RCC 7860 (cell line): ENCODE data around the gene FAM162A.

ENCODE experiments used
- DNase-seq: peaks from one replicate; pipeline ENCODE4 v3.0.0-alpha.2; 2015; ENCODE audit warnings: low spot score
- FAIRE-seq: peaks from 2 replicates; lab custom pipeline; 2012; peaks lifted over from hg19 to GRCh38; lab: Jason Lieb, UNC

Gene FAM162A

DNA sequence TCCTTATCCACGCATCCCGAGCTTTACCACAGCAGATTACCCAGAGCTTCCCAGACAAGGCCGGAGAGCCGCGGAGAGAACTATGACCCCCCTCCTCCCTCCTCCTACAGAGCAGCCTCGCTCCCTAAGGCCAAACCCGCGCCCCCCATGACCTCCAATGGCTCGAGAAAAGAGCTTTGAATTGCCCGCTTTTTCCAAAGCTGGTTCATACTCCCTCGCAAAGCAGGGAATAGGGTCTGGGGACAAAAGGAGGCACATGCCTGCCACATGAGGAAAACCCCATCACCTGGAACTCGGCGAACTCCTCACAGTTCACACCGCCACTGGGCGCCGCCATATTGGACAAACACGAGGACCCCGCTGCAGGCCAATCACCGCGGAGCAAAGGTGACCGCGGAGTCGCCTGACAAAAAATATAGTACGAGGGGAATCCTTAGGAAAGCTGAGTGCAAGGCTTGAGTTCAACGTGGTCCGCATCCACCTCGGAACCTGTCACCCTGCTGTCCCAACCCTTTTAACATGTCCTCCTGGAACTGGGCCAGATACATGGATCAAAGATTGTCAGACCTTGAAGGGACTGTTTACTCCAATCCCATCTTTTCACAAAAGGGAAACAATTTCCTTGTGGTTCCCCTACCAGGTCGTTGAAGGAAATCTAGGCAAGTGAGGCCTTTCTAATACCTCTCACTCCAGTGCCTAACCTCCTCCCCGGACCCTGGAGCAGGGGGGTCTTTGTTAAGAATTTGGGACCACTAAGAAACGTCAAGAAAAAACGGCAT is 905 bp upstream of the FAM162A start, which contains the start of gene MIX23:
TSS of gene MIX23 (minus strand) at position 344 of the 779 bp plus-strand sequence. CDS start at position 337, 7 bp downstream.
- peak; percentile 80 for DNase-seq
- FAIRE-seq, result peak; percentile 68

DNA sequence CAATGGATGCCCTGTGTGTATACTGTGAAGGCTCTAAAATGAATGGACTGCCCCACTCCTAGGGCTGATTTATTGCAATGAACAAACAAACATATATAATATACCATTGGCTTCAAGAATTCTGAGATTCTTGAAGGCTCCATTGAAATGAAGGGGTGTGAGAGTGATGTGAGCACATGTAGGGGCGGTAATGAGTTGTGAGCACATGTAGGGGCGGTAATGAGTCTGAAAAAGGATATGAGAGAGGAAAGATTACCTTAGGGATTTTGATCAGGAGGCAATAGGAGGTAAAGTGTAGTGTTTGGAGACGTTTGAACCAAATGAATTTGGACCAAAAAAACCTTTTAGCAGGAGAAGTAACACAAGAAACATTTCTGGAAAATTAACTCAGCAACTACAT is 3.7 kb downstream of the FAM162A start:
- no peak for DNase-seq
- no peak for FAIRE-seq

DNA sequence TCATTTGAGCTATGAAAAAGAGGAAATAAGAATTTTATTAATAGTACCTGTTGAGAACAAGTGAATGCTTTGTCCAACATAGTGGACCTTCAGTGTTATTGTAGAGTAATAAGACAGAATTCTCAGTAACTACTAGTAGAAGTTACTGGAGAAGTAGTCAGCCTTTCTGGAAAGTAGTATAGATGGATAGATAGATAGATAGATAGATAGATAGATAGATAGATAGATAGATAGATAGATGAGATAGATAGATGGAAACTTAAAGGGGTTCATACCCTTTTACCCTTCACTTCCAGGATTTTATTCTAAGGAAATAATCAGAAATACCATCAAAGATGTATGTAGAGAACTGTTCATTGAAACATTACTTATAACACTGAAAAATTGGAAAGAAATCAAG is 5.2 kb downstream of the FAM162A start:
- no peak for FAIRE-seq
- DNase-seq, result no peak

DNA sequence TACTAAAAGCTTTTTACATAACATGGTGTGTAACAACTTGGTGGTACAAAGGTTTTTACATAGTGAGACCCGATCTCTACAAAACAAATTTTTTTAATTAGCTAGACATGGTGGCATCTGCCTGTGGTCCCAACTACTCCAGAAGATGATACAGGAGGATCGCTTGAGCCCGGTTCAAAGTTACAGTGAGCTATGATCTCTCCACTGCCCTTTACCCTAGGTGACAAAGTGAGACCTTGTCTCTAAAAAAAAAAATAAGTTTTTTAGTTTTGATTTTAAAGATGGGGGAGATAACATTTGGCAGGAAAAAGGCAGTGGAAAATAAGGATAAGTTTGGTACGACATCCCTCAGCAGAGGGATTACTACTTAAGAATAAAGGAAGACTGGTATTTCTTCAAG is 5.9 kb downstream of the FAM162A start:
- no peak for DNase-seq
- no peak for FAIRE-seq

DNA sequence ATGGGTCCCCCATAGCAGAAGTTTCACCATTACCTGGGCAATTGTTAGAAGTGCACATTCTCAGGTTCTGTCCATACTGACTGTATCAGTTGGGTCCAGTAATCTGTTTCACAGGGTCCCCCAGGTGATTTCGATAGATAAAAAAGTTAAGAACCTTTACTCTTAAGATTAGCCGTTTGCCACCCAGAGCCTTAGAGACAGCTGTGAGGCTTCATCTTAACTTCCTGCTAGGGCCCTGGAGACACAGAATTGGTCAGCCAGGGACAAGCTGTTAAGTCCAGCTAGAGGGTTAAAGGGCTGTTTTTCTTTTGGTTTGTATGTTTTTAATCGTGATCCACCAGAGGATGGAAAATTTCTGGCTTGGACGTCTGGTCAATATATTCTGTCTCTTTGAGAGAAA is 6.7 kb downstream of the FAM162A start:
- no peak for DNase-seq
- no peak for FAIRE-seq

DNA sequence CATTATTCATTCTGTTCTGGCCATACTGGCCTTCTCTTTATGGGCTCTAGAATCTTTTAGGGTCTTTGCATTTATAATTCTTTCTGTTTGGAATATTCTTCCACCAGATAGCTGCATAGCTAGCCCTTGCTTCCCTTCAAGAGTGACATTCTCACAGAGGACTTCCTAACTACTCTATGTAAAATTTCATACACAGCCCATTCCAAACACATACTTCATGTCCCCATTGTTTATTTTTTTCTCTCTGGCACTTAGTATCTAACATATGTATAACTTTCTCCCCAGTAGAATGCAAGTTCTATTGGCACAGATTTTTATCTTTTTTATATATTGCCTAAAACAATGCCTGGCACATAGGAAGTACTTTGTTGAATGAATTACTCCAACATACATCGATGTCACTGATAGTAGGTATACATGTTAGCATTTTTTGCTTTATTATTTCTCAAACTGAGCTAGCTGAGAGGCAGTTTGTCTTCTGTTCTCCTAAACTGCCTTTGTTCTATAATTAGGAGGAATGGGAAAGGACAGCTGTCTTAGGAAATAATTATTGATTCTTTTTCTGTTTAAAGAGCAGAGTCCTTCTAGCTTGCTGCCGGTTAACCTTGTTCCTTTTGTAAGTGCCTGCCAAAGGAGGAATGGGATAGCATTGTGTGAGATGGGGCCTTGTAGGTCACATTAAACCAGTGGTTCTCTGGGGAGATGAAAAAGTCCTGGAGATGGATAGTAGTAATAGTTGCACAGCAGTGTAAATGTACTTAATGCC is 7.9 kb downstream of the FAM162A start:
- FAIRE-seq, result no peak
- DNase-seq, result no peak

DNA sequence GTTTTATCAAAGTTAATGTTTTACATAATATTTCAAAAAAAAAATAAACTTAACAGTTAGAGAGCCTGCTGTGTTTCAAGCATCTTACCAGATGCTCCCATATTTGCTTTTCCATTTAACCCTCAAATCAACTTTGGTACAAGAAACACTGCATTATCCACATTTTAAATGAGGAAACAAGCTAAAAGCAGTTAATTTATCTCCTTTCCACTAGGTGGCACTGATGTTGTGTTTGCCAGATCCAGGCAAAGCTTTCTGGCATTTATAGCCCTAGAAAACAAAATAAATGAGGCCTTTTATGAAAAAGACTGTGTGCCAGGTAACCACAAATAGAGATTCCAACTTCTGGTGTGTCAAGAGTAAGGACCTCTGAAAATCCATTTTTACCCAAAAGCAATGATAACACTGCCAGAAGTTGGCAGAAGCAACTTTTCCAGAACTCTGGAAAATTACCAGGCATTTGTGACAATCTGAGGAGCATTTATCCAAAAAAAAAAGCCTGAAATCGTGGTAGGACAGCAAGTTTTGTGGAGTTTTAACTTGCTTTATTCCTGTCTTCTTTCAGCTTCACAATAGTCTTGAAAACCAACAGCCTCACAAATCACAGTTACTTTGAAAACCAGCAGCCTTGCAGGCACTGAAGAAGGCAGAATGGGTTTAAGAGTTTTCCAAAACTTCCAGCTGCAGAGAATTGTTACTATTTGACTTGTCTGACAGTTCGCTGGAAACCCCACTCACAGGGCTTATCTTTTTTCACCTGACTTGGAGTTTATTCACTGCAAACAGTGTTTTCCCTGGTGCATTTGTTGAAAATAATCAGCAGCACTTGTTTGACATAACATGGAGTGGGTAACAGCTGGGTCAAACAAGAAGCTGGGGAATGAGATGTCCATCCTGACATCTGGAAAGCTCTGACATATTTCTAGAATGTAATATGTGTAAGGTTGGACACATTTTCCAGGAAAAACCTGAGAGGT is 9.2 kb downstream of the FAM162A start:
- peak; percentile 77 for FAIRE-seq
- DNase-seq, result peak; percentile 38

DNA sequence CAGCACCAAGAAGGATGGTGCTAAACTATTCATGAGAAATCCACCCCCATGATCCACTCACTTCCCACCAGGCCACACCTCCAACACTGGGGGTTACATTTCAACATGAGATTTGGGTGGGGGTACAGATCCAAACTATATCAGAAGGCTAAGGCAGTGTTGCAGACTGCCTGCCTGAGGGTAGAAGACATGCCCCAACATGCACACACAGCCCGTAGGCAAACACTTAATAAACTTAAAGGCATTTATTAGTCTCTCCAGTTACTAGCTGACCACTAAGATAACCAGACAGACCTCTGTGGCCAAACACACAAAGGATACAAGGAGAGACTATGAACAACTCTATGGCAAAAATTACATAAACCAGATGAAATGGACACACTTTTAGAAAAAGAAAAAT is 10.2 kb downstream of the FAM162A start:
- FAIRE-seq (no peak), DNase-seq (no peak)

DNA sequence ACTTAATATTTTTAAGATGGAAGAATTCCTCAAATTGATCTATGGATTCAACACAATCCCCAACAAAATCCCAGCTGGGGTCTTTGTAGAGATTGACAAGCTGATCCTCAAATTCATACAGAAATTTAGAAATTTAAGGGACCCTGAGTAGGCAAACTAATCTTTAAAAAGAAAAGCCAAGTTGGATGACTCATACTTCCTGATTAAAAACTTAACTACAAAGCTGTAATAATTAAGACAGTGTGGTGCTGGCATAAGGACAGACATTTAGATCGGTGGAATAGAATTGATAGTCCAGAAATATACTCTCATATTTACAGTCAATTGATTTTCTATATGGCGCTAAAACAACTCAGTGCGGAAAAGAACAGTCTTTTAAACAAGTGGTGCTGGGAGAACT is 11.6 kb downstream of the FAM162A start:
- FAIRE-seq, result no peak
- DNase-seq, result no peak

DNA sequence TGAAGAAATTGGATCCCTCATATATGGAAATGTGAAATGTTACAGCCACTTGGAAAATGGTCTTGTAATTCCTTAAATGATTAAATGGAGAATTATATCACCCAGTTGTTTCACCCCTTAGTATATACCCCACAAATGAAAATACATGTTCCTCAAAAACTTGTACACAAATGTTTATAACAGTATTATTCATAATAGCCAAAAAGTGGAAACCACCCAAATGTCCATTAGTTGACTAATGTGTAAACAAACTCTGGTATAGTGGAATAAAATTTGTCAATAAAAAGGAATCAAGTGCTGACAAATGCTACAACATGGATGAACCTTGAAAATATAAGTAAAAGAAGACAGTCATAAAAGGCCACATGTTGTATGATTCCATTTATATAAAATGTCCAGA is 12.5 kb downstream of the FAM162A start:
- DNase-seq, result no peak
- FAIRE-seq, result no peak

DNA sequence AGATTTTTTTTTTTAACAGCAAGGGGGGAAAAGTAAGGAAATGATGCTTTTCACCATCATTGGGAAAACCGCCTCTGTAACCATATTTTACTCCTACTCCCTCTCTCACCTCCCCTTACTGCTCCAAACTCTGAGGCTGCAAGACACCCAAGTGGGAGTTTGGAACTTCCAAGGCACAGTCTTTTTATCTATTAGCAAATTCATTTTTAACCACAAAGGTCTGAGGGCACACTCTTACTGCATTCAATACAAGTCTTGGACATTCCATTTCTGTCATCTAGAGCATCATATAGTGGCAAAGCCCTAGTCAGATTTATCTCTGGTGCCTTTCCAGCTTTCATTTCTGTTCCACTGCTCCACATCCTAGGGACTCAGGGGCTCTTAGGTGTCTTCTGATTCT is 13.2 kb downstream of the FAM162A start:
- FAIRE-seq (no peak), DNase-seq (no peak)

DNA sequence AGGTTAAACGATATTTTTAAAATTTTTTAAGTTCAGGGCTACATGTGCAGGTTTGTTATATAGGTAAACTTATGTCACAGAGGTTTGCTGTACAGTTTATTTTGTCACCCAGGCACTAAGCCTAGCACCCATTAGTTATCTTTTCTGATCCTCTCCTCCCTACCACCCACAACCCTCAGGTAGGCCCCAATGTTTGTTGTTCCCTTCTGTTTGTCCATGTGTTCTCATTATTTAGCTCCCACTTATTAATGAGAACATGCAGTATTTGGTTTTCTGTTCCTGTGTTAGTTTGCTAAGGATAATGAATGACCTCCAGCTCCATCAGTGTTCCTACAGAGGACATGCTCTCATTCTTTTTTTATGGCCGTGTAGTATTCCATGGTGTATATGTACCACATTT is 14.9 kb downstream of the FAM162A start:
- FAIRE-seq (no peak), DNase-seq (no peak)

DNA sequence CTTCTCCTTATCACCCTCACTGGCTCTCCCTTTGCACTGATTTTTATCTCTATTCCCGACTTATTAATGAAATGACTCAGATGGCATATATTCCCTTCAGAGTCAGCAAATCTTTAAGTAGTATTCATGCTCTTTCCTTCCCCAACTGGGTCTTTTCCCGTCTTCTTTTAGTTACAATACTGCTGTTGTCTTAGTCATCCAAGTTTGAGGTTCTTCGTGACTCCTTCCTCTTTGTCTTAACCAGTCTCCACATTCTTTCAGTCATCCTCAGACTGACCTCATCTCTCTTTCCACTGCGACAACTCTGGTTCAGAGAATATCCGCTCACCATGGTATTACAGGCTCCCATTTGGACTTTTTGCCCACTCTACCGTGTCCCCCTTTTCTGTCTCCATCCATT is 19.5 kb downstream of the FAM162A start:
- DNase-seq (peak; percentile 94), FAIRE-seq (peak; percentile 84)

DNA sequence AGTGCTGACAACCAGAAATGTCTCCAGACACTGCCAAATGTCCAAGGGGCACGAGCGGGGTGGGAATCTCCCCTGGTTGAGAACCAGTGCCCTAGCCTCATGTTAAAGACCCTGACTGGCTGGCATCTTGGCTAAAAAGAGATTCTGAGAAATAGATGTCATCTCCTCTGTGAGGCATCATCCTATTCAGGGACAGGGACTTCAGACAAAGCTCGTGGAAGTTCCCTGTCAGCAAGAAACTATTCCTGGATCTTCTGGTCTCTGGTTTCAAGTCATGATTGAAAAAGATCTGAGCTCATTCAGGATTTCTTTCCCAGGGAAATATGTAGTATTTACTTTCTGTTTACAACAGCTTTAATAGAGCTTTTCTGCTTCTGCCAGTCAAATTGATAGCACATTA is 21.0 kb downstream of the FAM162A start:
- DNase-seq (no peak), FAIRE-seq (no peak)

DNA sequence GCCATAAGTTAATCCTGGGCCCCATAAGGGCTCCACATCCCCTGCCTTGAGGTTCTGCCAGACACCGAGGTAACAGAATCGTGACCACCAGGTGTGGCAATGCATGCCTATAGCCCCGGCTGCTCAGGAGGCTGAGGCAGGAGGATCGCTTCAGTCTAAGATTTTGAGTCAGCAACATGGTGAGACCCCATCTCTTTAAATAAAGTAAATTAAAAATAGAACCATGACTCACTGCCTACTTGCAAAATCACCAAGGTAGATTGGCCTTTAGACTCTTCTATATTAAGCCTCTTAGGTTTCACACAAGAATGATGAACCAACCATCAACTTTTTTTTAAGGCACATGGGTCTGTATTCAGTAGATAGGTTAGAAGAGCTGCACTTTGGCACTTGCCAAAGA is 22.2 kb downstream of the FAM162A start:
- FAIRE-seq (no peak), DNase-seq (no peak)

DNA sequence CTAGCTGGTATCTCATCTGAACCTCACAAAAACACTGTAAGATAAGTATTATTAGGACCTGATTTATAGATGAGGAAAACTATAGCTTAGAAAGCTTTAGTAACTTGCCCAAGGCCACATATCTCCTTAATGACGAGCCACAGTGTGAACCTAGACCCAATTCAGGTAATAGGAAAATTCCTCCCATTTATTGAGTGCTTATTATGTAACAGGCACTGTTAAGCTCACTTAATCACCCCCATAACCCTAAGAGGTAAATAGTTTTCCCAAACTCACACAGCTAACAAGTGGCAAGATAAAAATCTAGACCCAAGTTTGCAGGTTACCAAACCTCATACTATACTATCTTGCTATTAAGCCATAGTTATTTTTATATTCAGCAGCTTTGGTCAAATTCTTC is 24.0 kb downstream of the FAM162A start:
- FAIRE-seq (no peak), DNase-seq (no peak)

DNA sequence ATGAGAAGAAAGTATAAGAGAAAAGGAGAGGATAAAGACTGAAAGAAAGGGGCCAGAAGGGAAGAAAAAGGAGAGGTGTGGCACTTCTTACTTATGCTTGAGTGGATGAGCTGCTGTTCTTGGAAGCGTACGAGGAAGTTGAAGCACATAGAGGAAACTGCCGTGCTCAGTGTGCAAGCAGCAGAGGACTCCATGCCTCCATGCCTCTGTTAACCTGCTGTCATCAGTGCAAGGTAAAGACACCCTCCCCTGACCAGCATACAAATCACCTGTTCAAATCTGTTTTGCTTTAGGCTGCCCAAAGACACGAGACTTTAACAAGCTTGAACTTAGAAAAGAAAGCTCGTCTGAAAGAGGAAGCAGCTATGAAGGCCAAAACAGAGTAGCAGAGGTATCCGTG is 25.5 kb downstream of the FAM162A start:
- no peak for DNase-seq
- FAIRE-seq, result no peak

DNA sequence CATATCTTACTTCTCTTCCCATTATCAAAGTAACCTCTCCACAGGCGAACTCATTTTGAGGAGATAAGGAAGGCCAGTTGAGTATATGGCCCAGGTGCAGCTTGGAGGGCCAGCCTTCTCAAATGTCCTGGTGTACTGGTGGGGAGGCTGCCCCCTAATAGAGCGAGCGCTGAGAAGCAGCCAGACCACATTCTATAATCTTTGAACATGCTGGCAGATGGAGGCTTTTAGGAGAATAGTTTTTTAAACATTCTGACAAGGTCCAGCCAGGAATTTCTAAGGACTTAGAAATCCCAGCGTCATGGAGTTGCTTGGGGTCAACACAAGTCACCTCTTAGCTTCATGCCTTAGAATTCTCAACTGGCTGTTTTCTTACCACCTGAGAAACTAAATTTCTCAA is 26.1 kb downstream of the FAM162A start:
- DNase-seq, result no peak
- no peak for FAIRE-seq

DNA sequence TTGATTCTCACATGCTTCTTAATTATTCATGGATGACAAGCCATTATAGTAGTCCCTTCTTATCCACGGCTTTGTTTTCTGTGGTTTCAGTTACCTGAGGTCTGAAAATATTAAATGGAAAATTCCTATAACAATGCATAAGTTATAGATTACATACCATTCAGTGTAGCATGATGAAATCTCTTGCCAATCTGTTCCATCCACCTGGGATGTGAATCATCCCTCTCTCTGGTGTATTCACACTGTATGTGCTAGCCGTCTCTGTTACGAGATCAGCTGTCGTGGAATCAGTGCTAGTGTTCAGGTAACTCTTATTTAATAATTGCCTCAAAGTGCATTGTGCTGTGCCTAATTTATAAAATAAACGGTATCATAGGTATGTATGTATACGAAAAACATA is 26.7 kb downstream of the FAM162A start:
- DNase-seq (no peak), FAIRE-seq (no peak)

DNA sequence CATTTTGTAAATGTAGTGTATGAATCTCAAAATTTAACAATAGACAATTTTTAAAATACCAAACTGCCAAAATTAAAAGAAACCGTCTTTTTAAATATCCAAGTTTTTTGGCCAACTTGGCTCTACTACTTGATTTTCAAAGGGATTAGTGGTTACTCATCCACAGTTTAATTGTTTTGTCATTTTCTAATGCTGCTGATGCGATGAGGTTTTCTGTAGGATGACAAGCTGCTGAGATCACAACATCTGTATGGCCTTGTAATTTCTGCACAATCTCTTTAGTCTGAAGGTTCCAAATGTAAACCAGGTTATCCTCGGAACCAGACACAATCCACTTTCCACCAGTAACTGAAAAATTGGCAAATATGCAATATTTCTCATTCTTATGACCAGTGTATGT is 30.4 kb downstream of the FAM162A start:
- FAIRE-seq (no peak), DNase-seq (no peak)

DNA sequence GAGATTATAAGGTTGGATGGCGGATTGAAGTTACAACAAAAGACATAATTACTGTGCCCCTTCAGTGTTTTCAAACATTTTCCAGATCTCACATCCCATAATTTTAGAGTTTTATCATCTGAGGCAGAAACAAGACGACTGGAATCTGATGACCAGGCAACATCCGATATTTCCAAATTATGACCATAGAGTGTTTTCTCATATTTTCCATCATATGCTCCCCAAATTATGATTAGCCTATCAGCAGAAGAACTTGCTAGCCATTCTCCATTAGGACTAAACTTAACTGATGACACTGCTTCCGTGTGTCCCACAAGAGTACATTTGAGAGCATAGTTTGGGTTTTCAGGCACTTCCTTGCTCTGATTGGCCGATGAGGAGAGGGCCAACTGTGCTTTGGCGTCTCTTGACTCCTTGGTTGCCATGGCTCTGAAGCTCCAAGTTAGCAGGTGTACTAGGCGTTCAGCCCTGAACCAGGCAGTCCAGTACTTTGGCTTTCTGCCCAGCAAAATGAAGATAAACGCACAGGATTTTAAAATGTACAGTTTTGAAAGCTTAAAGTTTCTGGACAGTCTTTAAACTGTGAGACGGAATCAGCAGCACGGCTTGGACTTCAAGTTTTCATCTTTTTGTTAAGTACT is 31.2 kb downstream of the FAM162A start:
- FAIRE-seq, result no peak
- peak; percentile 43 for DNase-seq
